Activated CD4-positive, alpha-beta T cell treated with anti-CD3 and anti-CD28 coated beads, Interleukin-2, amount 50 U/mL, for 24 hours (primary cell): ENCODE data around the gene KLB.

Experiments
- DNase-seq, 2 donors: peaks; one replicate each; pipeline ENCODE4 v3.0.0-alpha.2; 2020; ENCODE audit warnings: low read depth in 1 of 2, low spot score in 1 of 2

KLB gene

GRCh38 chr4:39458505-39459300 is 52.0 kb downstream of the KLB start, which contains the start of the genes LIAS and RPL9:
LIAS (plus strand) TSS chr4:39459056; CDS start chr4:39459118, 62 bp downstream.
RPL9 (minus strand) TSS chr4:39458922; CDS start chr4:39458439, 483 bp downstream.
- DNase-seq: peak; percentile 89 to 94

GRCh38 chr4:39464886-39465501 is 58.3 kb downstream of the KLB start:
- no peak for DNase-seq

GRCh38 chr4:39466747-39467146 is 60.0 kb downstream of the KLB start:
- no peak for DNase-seq

GRCh38 chr4:39467464-39467863 is 60.7 kb downstream of the KLB start:
- no peak for DNase-seq

- no peak for DNase-seq
Observed at GRCh38 chr4:39469429-39470077, 62.8 kb downstream of the KLB start.

- no peak for DNase-seq
Observed at GRCh38 chr4:39470402-39470801, 63.7 kb downstream of the KLB start.

GRCh38 chr4:39472396-39472795 is 65.7 kb downstream of the KLB start:
- DNase-seq: no peak

- DNase-seq: no peak
Observed at GRCh38 chr4:39476187-39476895, 69.6 kb downstream of the KLB start.

GRCh38 chr4:39480251-39480650 is 73.5 kb downstream of the KLB start:
- DNase-seq: no peak

GRCh38 chr4:39480902-39481695 is 74.4 kb downstream of the KLB start:
- DNase-seq: no peak

- DNase-seq: no peak
Observed at GRCh38 chr4:39484582-39485272, 78.0 kb downstream of the KLB start.

- no peak for DNase-seq
Observed at GRCh38 chr4:39486221-39486804, 79.6 kb downstream of the KLB start.

GRCh38 chr4:39490322-39490721 is 83.6 kb downstream of the KLB start:
- no peak for DNase-seq

- no peak for DNase-seq
Observed at GRCh38 chr4:39494354-39494753, 87.6 kb downstream of the KLB start.

- no peak for DNase-seq
Observed at GRCh38 chr4:39495446-39496213, 88.9 kb downstream of the KLB start.

GRCh38 chr4:39497909-39498726 is 91.4 kb downstream of the KLB start:
- DNase-seq: no peak

- no peak for DNase-seq
Observed at GRCh38 chr4:39498727-39499020, 91.9 kb downstream of the KLB start.
